Measurements from ENCODE around the gene CAPN12.
"Not testable (repeated sequence)": the region's sequence is repeated elsewhere in the genome, so short reads cannot be mapped to it uniquely, and the experiment has no call there.

CAPN12 gene

GRCh38 chr19:38759590-38760003 is 15.3 kb upstream of the CAPN12 start:
- H3K27ac ChIP-seq, result no peak overlapping the region
- TF ChIP-seq CTCF (IDR thresholded peaks at IDR 0.05), result no peak

GRCh38 chr19:38754196-38754595 is 9.9 kb upstream of the CAPN12 start:
- not testable (repeated sequence) for H3K4me1 ChIP-seq (ENCODE audit: control insufficient read depth in 1 of 2, insufficient read depth in 1 of 2, low read depth in 1 of 2, low read length in 1 of 2); H3K36me3 ChIP-seq; H3K4me3 ChIP-seq (ENCODE audit: low read depth in 1 of 2, low read length in 1 of 2); H3K27ac ChIP-seq; H3K9me3 ChIP-seq
- H3K27me3 ChIP-seq, result peaks cover 17% of the 10 kb centered on the region

More at GRCh38 chr19:38759590-38760003, 15.3 kb upstream of the CAPN12 start:
- Histone ChIP-seq H3K9me3 (no peaks in the 10 kb centered on the region), H3K4me1 (ENCODE audit: control insufficient read depth in 1 of 2, insufficient read depth in 1 of 2, low read depth in 1 of 2, low read length in 1 of 2) (peaks cover 0 to 3% of the 10 kb centered on the region in 2 experiments), H3K36me3 (no peaks in the 10 kb centered on the region), H3K27me3 (no peaks in the 10 kb centered on the region), H3K4me3 (ENCODE audit: low read depth in 1 of 2, low read length in 1 of 2) (no peak overlapping the region)

GRCh38 chr19:38753783-38754182 is 9.5 kb upstream of the CAPN12 start:
- H3K27me3 ChIP-seq, result peaks cover 17% of the 10 kb centered on the region
- H3K9me3 ChIP-seq; H3K4me1 ChIP-seq (ENCODE audit: control insufficient read depth in 1 of 2, insufficient read depth in 1 of 2, low read depth in 1 of 2, low read length in 1 of 2); H3K4me3 ChIP-seq (ENCODE audit: low read depth in 1 of 2, low read length in 1 of 2); H3K36me3 ChIP-seq; H3K27ac ChIP-seq: not testable (repeated sequence)

- no peak for TF ChIP-seq CTCF (IDR thresholded peaks at IDR 0.05)
Measured at GRCh38 chr19:38745316-38745715, 1.0 kb upstream of the CAPN12 start.

GRCh38 chr19:38744874-38745273 is 600 bp upstream of the CAPN12 start:
- H3K36me3 ChIP-seq, result no peaks in the 10 kb centered on the region
- no peaks in the 10 kb centered on the region for H3K4me1 ChIP-seq (ENCODE audit: control insufficient read depth in 1 of 2, insufficient read depth in 1 of 2, low read depth in 1 of 2, low read length in 1 of 2)
- TF ChIP-seq CTCF (IDR thresholded peaks at IDR 0.05), result no peak
- no peaks in the 10 kb centered on the region for H3K9me3 ChIP-seq
- H3K27ac ChIP-seq, result no peak overlapping the region
- peaks cover 7% of the 10 kb centered on the region for H3K27me3 ChIP-seq
- no peak overlapping the region for H3K4me3 ChIP-seq (ENCODE audit: low read depth in 1 of 2, low read length in 1 of 2)

More at GRCh38 chr19:38745316-38745715, 1.0 kb upstream of the CAPN12 start:
- no peaks in the 10 kb centered on the region for H3K9me3 ChIP-seq
- no peaks in the 10 kb centered on the region for H3K36me3 ChIP-seq
- no peak overlapping the region for H3K27ac ChIP-seq
- no peak overlapping the region for H3K4me3 ChIP-seq (ENCODE audit: low read depth in 1 of 2, low read length in 1 of 2)
- peaks cover 11% of the 10 kb centered on the region for H3K27me3 ChIP-seq
- H3K4me1 ChIP-seq (ENCODE audit: control insufficient read depth in 1 of 2, insufficient read depth in 1 of 2, low read depth in 1 of 2, low read length in 1 of 2), result no peaks in the 10 kb centered on the region

GRCh38 chr19:38743394-38744297 is 628 bp downstream of the CAPN12 start:
- Histone ChIP-seq H3K9me3 (no peaks in the 10 kb centered on the region), H3K36me3 (no peaks in the 10 kb centered on the region), H3K4me3 (ENCODE audit: low read depth in 1 of 2, low read length in 1 of 2) (no peak overlapping the region), H3K4me1 (ENCODE audit: control insufficient read depth in 1 of 2, insufficient read depth in 1 of 2, low read depth in 1 of 2, low read length in 1 of 2) (no peaks in the 10 kb centered on the region), H3K27me3 (peaks cover 7% of the 10 kb centered on the region), H3K27ac (no peak overlapping the region)
- no peak for TF ChIP-seq CTCF (IDR thresholded peaks at IDR 0.05)
